Mucosa of gallbladder (tissue), 1 donor: ENCODE results near the gene SCIN. TPM values are rescaled to one million over a fixed set of nuclear protein-coding genes. Genes with fewer than 3 reads are reported as not detected.
"Not testable (repeated sequence)": the region's sequence is repeated elsewhere in the genome, so short reads cannot be mapped to it uniquely, and the experiment has no call there.

ENCODE experiments used
- DNase-seq: peaks from one replicate; pipeline ENCODE4 v3.0.0-alpha.2; 2020; ENCODE audit warnings: low spot score
- total RNA-seq: library from RNA; stranded (reverse); gene quantifications from one replicate; pipeline ENCODE4 v1.2.1, GENCODE V29; 2021
- donor health status: DM: no; HTN: no; CAD: no.

Gene SCIN
- total RNA-seq, 1 donor from 2014 or later: 10.6 TPM

DNA sequence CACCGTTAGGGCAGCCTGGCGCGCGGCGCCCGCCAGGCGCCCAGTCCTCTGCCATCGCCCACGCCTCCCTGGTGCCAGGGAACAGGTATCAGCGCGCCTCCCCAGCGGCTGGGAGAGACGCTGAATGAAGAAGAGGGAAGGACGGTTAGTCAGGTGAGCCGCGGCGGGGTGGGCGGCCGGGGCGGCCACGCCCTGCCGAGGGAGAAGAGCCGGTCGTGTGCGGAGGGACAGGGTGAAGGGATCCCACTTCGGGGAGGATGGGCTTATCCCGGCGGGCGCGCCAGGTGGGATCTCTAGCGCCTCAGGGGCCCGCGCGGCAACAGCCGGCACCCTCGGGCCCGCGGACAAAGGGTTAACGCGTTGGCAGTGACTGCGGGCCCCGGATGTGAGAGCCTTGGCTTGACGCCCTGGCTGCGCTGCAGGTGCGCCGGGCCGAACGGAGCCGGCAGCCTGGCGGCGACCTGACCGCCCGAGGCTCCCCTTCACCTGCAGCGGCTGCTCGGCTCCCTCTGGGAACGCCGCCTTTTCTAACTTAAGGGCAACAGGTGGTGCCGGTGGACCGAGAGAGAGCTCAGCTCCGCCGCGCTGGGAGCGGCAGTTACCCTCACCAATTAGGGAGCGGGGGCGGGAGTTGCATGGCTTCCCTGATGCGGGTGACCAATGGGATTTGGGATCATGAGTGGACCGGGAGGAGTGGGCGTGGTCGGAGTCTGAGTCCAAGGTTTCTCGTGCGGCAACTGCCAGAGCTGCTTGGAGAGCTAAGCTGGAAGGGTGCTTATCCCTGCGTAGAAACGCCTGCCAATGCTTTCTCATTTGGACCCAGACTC, 116.6 kb downstream of the SCIN start, which contains the start of gene ARL4A:
Gene ARL4A (plus strand): TSS at position 743 of the 827 bp plus-strand sequence. CDS start 622 bp downstream, outside the sequence.
- peak; percentile 99 for DNase-seq

GRCh38 chr7:12687718-12688171, 117.2 kb downstream of the SCIN start:
- DNase-seq: no peak

- DNase-seq: not testable (repeated sequence)
Observed at GRCh38 chr7:12688485-12689170, 118.1 kb downstream of the SCIN start.

DNA sequence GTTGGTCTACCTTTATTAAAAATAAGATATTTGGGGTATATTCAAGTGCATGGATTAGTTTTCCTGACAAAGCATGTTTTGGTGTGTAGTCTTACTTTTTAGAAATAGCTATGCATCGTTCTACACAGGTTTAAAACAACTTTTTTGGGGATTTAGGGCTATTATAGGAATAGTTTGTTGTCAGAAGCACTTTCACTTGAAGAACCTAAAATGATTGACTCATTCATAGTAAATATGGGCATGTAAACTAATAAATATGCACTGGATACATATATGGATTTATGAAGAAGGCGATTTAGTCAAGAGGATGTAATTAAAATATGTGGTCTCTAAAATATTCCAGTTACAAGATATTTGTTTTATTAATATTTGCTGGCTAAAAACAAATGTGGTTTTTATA, 118.9 kb downstream of the SCIN start:
- DNase-seq: no peak

- DNase-seq: no peak
Observed at GRCh38 chr7:12690041-12690878, 119.7 kb downstream of the SCIN start.

GRCh38 chr7:12691388-12691787, 120.9 kb downstream of the SCIN start:
- DNase-seq: not testable (repeated sequence)

DNA sequence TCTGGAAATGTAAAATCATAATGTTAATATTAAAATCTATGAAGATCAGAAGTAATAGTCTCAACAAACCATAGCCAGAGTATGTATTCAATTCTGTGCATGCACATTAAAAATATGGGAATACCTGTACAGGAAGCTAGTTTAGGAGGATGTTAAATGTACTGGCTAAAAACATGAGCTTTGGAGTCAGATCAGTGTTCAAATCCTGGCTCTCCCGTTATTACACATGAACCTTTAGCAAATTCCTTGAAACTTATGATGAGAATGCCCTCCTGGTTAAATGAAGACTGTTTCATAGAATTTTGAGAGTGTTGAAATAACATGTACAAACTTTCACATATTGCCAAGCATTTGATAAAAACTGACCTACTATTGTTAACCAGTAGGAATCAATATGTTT, 121.5 kb downstream of the SCIN start:
- DNase-seq: no peak

GRCh38 chr7:12692479-12693259, 122.1 kb downstream of the SCIN start:
- DNase-seq: no peak

DNA sequence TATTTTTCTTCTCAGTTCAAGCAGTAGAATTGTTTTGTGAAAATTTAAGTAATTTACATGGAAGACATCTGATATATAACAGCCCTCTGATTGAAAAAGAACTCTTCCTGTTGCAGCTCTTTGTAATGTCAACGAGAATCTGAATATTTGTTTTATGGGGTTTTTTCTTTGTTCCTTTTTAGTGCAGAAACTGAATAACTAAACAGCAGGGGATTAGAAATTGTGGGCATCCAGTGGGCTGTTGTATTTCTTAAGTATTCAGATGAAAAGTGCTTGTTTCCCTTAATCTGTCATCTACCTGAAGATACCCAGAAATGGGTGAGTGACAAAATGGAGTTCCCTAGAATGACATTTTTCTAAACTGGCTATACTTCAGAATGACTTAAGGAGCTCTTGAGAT, 124.3 kb downstream of the SCIN start:
- DNase-seq: no peak

- DNase-seq: no peak
Observed at GRCh38 chr7:12695965-12696364, 125.4 kb downstream of the SCIN start.

- DNase-seq: no peak
Observed at GRCh38 chr7:12699299-12699698, 128.8 kb downstream of the SCIN start.

DNA sequence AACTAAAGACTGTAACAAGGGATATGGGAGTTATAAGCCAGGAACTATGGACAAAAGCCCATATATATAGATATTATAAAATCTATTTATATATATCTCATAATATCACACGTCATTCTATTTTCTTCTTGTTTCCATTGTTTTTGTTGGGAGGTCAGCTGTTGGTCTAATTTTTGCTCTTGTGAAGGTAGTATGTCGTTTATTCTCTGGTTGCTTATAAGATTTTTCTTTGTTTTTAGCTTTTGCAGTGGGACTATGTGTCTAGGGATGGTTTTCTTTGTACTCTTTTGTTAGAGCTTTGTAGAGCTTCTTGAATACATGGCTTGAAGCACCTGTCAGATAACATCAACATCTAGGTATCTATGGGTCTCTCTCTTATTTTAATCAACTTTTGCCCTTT, 130.9 kb downstream of the SCIN start:
- DNase-seq: no peak

DNA sequence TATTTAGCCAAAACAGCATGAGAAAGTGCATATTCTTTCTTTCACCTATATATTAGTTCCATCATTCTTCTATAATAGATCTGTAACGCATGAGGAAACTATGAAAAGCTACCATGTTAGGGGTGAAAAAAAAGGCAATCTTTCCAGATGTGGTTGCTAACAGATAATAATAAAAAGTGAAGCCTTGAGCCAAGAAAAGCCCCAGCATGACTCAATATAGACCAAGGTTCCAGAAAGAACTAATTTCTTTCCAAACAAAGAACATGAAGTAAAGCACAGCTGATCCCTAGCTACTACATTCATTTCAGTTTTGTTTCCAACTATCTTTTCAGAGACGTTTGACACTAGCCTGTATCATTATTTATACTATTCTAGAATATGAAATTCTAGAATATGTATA, 133.4 kb downstream of the SCIN start:
- DNase-seq: no peak

DNA sequence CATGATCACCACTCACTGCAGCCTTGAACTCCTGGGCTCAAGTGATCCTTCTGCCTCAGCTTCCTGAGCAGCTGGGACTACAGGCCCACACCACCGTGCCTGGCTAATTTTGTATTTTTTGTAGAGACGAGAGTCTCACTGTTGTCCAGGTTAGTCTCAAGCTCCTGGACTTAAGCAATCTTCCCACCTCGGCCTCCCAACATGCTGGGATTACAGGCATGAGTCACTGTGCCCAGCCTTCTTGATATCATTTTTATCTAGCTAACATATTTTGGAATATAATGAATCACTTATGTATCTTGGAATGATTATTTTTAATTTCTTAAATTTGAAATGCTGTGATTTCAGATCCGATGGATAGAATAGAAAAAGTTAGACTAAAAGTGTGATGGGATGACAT, 135.4 kb downstream of the SCIN start:
- DNase-seq: no peak

- DNase-seq: no peak
Observed at GRCh38 chr7:12706900-12707536, 136.5 kb downstream of the SCIN start.

GRCh38 chr7:12708314-12708713, 137.8 kb downstream of the SCIN start:
- DNase-seq: no peak
